GM12878 (cell line): ENCODE measurements around the gene MOGAT2.

ENCODE experiments used
- CBX3 ChIP-seq: fragments of 200-600 bp; sonication (generic); IDR thresholded peaks from 2 replicates; pipeline ENCODE4 v1.6.1; 2016; ENCODE audit warnings: low read depth, borderline replicate concordance
- MAX ChIP-seq: IDR thresholded peaks from 2 replicates; pipeline ENCODE4 v1.6.1; 2012; ENCODE audit warnings: low read depth, low read length, improper control_type of control experiment
- MTA3 ChIP-seq: IDR thresholded peaks from 2 replicates; pipeline ENCODE4 v1.6.1; 2012; ENCODE audit warnings: low read length, inconsistent platforms, borderline replicate concordance
- SMAD1 ChIP-seq: fragments of 450-650 bp; IDR thresholded peaks from 2 replicates; pipeline ENCODE4 v1.6.1; 2018; ENCODE audit warnings: mild to moderate bottlenecking, low read depth; ENCODE audit not compliant: partially characterized antibody
- ZNF274 ChIP-seq: IDR thresholded peaks from one replicate; pipeline ENCODE4 v1.8.0; 2011; ENCODE audit not compliant: insufficient read length, insufficient read depth

DNA sequence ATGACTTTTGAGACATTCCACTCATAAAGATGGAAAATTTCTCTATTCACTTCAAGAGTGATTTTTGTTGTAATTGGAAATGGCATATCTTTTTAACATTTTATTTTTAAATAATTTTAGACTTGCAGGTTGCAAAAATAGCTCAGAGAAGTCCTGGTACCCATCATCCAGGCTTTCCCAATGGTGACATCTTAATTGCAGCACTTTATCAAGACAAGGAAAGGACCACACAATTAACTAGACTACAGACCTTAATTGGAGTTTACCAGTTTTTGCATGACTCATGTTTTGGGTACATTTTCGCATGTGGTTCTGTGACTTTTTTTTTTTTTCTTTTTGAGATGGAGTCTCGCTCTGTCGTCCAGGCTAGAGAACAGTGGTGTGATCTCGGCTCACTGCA is 25.8 kb upstream of the MOGAT2 start:
- TF ChIP-seq MAX (no peak), CBX3 (no peak), ZNF274 (no peak), SMAD1 (no peak), MTA3 (no peak)
